Measurements from ENCODE around the gene PAK2.
"Not testable (repeated sequence)": the region's sequence is repeated elsewhere in the genome, so short reads cannot be mapped to it uniquely, and the experiment has no call there.

Gene PAK2

GRCh38 chr3:196844235-196845219, 104.9 kb downstream of the PAK2 start:
- DNase-seq, result not testable (repeated sequence)

GRCh38 chr3:196848375-196848774, 108.7 kb downstream of the PAK2 start:
- DNase-seq, result not testable (repeated sequence)

GRCh38 chr3:196849180-196849741, 109.6 kb downstream of the PAK2 start:
- DNase-seq, result no peak

- not testable (repeated sequence) for DNase-seq
Observed at GRCh38 chr3:196863000-196863399, 123.3 kb downstream of the PAK2 start.

GRCh38 chr3:196867155-196867506, 127.5 kb downstream of the PAK2 start:
- DNase-seq, result no peak

- DNase-seq, result peak; percentile 89 to 93
Observed at GRCh38 chr3:196867507-196868296, 128.0 kb downstream of the PAK2 start, which contains the start of gene SENP5. SENP5 (plus strand) TSS chr3:196867920; CDS start chr3:196885182, 17,262 bp downstream.

GRCh38 chr3:196868297-196868661, 128.6 kb downstream of the PAK2 start:
- peak; percentile 41 to 52 for DNase-seq

GRCh38 chr3:196872316-196872715, 132.7 kb downstream of the PAK2 start:
- DNase-seq, result no peak

GRCh38 chr3:196874511-196875094, 134.9 kb downstream of the PAK2 start:
- not testable (repeated sequence) for DNase-seq

- no peak for DNase-seq
Observed at GRCh38 chr3:196875258-196875657, 135.6 kb downstream of the PAK2 start.
